Stimulated activated CD8-positive, alpha-beta memory T cell treated with anti-CD3 and anti-CD28 coated beads, Interleukin-4, amount 100 ng/mL, for 24 hours (primary cell): Measurements from ENCODE around the gene RNF222.
"Not testable (repeated sequence)": the region's sequence is repeated elsewhere in the genome, so short reads cannot be mapped to it uniquely, and the experiment has no call there.

Experiments
- DNase-seq: peaks from one replicate; pipeline ENCODE4 v3.0.0-alpha.2; 2020; ENCODE audit warnings: low read depth

Gene RNF222

GRCh38 chr17:8378117-8378516, 19.5 kb downstream of the RNF222 start:
- DNase-seq, result not testable (repeated sequence)

DNA sequence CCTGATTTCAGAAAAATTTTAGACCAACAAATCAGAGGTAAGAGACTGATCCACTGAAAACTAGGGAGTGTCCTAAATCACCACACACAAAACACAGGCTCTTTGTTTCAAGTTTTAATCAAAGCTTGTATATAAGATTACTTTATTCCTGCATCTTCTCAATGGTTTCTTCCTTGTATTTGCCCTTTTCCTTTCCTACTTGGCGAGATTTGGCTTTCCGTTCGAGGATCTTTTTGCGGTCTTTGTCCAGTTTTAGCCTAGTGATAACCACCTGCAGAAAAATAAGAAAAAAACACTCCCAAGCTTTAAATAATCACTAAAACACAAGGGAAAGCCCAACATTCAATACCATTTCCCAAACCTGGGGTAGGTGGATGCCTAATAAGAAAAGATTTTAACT, 20.2 kb downstream of the RNF222 start:
- DNase-seq, result no peak

- peak; percentile 88 for DNase-seq
Measured at GRCh38 chr17:8376271-8377067, 21.2 kb downstream of the RNF222 start, which contains the start of gene KRABD2. Gene KRABD2 (minus strand): TSS chr17:8376704.

- DNase-seq, result no peak
Measured at GRCh38 chr17:8375738-8376259, 21.8 kb downstream of the RNF222 start.

DNA sequence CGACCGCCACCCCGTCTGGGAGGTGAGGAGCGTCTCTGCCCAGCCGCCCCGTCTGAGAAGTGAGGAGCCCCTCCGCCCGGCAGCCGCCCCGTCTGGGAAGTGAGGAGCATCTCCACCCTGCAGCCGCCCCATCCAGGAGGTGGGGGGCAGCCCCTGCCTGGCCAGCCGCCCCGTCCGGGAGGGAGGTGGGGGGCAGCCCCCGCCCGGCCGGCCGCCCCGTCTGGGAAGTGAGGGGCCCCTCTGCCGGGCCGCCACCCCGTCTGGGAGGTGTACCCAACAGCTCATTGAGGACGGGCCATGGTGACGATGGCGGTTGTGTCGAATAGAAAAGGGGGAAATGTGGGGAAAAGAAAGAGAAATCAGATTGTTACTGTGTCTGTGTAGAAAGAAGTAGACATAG, 23.8 kb downstream of the RNF222 start:
- not testable (repeated sequence) for DNase-seq

- no peak for DNase-seq
Measured at GRCh38 chr17:8372422-8372821, 25.2 kb downstream of the RNF222 start.

DNA sequence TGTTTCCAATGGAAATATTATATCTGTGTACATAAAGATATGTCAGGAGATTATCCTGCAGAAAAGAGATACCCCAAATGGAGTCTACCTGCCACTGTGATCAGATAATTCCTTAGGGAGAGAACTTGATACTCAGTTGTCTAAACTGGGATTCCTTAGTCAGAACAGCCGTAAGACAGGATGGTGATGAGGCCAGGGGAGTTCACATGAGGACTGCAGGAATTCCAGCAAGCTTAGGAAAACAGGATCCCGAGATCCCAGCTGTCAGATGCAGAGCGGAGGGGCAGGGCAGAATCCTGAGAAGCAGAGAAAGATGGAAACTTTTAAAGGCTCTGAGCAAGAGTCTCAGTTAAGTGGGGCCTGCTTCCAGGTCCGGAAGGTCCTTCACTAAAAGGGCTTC, 25.8 kb downstream of the RNF222 start:
- no peak for DNase-seq

DNA sequence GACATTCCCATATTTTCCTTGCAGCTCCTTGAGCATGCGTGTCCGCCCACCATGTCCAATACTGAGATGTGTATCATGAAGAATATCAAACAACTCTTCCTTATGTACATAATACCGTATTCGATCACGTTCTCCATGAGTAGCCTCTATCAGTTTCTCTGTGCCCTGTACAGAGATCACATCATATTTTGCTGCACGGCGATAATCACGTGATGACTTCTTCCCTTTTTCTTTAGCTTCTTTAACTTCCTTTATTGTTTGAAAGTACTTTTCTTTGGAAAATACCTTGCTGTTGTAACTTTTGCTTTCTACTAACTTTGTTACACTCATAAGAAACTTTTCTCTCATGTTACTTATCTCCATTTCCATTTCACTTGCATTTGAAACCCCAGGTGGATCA, 27.7 kb downstream of the RNF222 start:
- no peak for DNase-seq

GRCh38 chr17:8368193-8368592, 29.4 kb downstream of the RNF222 start:
- no peak for DNase-seq

DNA sequence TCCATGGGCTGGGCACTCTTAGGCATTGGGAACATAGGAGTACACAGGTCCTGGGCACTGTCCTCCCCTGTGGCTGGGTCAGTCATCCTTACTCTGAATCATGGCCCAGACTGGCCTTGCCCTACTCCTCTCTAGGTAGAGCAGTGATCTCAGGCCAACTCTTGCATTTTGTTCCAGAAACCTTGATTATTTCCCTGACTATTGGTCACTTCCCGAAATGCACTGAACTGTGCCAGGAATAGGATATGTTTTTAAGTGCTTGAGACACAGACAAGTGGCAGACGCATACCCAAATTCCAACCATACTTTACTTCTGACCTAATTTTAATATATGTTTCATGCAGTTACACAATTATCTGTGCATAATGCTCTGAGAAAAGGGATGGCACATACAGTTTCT, 31.4 kb downstream of the RNF222 start:
- no peak for DNase-seq

DNA sequence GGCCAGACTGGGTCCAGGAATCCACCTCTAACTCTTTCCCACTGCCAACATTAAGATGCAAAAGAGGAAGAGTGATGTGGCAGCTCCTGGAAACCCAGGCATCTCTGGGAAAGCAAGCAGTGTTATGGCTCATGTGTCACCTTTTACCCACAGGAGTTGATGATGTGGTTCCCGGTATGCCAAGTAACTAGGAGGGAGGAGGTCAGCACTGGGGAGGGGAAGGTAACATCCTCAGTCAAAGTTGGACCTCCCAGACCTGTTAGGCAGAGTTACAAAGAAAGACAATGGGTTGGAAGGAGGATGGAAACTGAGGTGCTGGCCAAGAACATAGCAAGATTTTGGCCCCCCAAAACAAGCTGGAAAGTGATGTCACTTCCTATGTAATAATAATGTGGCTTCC, 32.5 kb downstream of the RNF222 start:
- DNase-seq, result no peak

DNA sequence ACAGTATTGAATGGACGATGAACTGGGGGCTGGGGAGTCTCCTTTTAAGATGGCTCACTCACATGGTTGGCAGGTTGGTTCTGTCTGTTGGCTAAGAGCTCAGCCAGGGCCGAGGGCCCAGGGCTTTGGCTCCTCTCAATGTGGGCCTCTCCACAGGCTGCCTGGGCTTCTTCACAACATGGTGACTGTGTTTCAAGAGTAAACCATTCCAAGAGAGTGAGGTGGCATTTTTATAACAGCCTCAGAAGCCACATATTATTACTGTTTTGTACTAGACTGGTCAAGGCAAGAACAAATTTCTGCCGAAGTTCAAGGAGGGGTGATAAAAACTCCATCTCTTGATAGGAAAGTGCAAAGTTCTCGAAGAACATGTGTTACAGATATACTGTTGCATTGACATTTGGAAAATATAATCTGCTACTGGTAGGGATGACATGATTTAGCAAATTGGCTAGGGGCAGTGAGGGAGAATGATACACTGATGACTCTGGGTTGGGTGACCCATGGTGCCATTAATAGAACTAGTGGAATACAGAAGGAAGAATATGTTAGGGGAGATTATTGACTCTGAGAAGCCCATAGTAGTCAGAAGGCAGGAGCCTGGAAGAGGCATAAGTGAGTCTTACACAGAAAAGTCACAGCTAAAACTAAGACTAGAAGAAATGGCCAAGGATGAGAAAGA, 34.8 kb downstream of the RNF222 start:
- DNase-seq, result no peak

- DNase-seq, result no peak
Measured at GRCh38 chr17:8360751-8361150, 36.9 kb downstream of the RNF222 start.

DNA sequence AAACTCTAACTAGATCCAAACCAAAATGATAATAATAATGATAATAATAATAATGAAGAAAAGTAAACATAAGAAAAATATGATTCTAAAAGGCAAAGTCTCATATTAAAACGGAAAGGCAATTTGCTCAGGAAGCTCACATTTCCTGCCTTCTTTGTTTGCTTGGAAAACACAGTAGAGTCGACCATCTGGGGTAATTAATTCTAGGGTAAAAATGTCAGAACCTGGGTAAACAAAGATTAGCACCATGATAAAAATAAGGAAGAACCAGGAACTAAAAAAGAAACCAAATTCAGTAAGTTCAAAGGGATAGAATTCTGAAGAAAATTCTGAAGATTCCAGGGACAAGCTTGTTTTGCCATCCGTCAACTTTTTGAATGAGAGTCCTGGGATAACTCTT, 37.4 kb downstream of the RNF222 start:
- DNase-seq, result no peak

DNA sequence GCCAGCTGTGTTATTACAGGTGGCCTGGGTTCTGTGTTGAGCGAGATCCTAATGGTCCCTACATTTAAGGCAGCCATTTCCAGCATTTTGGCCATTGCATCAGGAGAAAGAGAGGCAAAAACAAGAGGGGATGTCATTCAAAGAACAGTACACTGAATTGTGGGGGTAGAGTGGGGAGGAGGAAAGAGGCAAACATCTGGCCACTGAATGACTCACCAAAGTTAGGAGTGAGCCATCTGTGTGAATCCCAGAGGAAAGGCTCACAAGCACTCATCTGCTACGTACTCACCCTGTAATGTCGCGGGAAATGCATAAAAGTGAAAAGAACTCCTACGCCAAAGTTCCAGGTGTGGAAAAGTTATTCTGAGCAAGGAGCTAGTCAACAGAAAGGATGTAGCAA, 37.9 kb downstream of the RNF222 start:
- DNase-seq, result no peak

GRCh38 chr17:8357910-8358309, 39.7 kb downstream of the RNF222 start:
- DNase-seq, result no peak

- no peak for DNase-seq
Measured at GRCh38 chr17:8354236-8354635, 43.4 kb downstream of the RNF222 start.

DNA sequence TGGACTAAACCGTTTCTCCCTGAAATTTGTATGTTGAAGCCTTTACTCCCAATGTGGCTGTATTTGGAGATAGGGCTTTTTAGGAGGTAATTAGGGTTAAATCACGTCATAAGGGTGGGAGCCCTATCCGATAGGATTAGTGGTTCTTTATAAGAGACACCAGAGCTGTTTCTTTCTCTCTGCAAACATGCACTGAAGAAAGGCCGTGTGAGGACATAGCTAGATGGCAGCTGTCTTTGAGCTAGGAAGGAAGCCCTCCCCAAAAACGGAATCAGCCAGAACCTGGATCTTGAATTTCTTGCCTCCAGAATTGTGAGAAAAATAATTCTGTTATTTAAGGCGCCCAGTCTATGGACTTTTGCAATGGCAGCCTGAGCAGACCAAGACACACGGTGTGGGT, 43.9 kb downstream of the RNF222 start:
- no peak for DNase-seq

GRCh38 chr17:8350339-8350738, 47.3 kb downstream of the RNF222 start:
- DNase-seq, result no peak

DNA sequence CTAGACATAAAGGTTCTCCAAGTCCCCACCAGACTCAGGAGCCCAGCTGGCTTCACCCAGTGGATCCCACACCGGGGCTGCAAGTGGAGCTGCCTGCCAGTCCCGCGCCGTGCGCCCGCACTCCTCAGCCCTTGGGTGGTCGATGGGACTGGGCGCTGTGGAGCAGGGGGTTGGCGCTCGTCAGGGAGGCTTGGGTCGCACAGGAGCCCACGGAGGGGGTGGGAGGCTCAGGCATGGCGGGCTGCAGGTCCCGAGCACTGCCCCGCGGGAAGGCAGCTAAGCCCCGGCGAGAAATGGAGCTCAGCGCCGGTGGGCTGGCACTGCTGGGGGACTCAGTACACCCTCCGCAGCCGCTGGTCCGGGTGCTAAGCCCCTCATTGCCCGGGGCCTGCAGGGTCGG, 50.6 kb downstream of the RNF222 start:
- not testable (repeated sequence) for DNase-seq

GRCh38 chr17:8345951-8346665, 51.5 kb downstream of the RNF222 start:
- no peak for DNase-seq

- DNase-seq, result no peak
Measured at GRCh38 chr17:8345052-8345690, 52.5 kb downstream of the RNF222 start.
